ENCODE results near the gene RAB40B. TPM values are rescaled to one million over a fixed set of nuclear protein-coding genes. Genes with fewer than 3 reads are reported as not detected.
A peak's percentile ranks its signal among the peaks of the same experiment; 100 is the strongest.

RAB40B gene
- total RNA-seq, 2 experiments from 2014 or later = 21.4 to 22.1 TPM

DNA sequence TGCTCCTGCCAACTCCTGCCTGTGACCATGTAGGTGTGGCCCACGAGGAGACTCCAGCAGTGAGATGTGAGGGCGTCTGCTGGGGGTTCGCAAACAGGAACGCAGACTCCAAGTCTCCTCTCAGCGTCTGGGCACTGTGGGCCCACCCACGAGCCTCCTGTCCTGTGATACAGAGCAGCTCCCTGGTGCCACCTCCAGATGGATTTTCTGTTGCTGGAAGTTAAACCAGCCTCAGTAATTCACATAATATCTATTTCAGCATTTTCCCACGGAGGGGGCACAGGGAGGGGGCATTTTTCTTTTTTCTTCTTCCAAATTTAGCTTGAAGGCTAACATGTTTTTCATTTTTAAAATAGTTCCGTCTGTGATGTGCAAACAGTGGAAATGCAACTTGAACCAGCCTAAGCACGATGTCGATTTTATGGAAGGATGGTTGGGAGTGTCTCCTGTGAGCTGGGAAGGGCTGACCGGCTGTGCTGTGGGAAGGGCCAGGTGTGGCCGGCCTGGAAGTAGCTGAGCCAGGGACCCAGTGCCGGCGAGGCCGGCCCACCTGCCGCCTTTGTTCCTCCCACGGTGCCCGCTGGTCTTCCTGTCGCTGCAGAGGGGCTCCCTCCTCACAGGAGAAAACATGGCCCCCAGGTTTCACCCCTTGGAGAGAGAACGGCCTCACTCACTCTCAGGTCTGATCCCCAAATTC, 3.9 kb upstream of the RAB40B start:
- Histone ChIP-seq H3K4me3 (ENCODE audit: low read depth, low read length, poor library complexity, severe bottlenecking) (no peak overlapping the region), H3K79me2 (ENCODE audit: insufficient read depth, low read depth, low read length) (no peaks in the 10 kb centered on the region), H3K4me1 (ENCODE audit: insufficient read depth, low read length, poor library complexity, severe bottlenecking) (peaks cover 10% of the 10 kb centered on the region), H3K4me2 (ENCODE audit: low read length) (no peak overlapping the region), H2AFZ (ENCODE audit: low read length) (no peak overlapping the region), H3K9me2 (ENCODE audit: insufficient read depth, low read length) (no peaks in the 10 kb centered on the region), H3K9me3 (ENCODE audit: low read length) (no peaks in the 10 kb centered on the region), H3K36me3 (ENCODE audit: insufficient read depth, low read length) (no peaks in the 10 kb centered on the region), H4K20me1 (ENCODE audit: insufficient read depth, low read length) (no peaks in the 10 kb centered on the region), H3K27ac (ENCODE audit: low read depth, low read length, poor library complexity, severe bottlenecking) (no peak overlapping the region)
- CTCF ChIA-PET (ENCODE audit: unreplicated experiment) = no interaction called here
- intact Hi-C loops (cut with micrococcal nuclease; ENCODE audit: unreplicated experiment) = no loop called here
- TF ChIP-seq, protein P1, sequence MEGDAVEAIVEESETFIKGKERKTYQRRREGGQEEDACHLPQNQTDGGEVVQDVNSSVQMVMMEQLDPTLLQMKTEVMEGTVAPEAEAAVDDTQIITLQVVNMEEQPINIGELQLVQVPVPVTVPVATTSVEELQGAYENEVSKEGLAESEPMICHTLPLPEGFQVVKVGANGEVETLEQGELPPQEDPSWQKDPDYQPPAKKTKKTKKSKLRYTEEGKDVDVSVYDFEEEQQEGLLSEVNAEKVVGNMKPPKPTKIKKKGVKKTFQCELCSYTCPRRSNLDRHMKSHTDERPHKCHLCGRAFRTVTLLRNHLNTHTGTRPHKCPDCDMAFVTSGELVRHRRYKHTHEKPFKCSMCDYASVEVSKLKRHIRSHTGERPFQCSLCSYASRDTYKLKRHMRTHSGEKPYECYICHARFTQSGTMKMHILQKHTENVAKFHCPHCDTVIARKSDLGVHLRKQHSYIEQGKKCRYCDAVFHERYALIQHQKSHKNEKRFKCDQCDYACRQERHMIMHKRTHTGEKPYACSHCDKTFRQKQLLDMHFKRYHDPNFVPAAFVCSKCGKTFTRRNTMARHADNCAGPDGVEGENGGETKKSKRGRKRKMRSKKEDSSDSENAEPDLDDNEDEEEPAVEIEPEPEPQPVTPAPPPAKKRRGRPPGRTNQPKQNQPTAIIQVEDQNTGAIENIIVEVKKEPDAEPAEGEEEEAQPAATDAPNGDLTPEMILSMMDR (conservative IDR thresholded peaks at IDR 0.05; ENCODE audit: low read length) = no peak
- no peak for TF ChIP-seq EZH2phosphoT487 (IDR thresholded peaks at IDR 0.05; ENCODE audit: borderline replicate concordance, low read depth, low read length)
- no peak for DNase-seq (ENCODE audit: low spot score)
- POLR2A ChIA-PET = interaction anchor here (1.2 kb wide), 1 partner anchor 23 kb away, joined by 3 read pairs; no protein-coding TSS in a partner anchor
- no TSS peak for BruUV-seq (replicated peaks)

DNA sequence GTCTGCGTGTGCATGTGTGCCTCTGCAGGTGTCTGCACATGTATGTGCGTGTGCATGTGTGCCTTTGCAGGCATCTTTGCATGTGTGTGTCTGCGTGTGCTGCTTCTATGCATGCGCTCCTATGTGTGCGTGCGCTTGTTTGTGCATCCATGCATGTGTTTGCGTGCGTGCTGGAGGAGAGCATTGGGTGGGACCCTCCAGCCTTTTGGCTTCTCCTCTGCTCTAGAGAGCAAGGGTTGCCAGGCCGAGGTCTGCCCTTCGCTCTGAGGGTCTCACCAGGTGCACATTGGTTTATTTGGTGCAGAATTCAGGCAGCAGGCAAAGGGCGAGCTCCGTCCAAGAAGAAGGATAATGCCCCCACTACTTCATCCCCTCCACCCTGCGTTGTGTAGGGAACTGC, 1.1 kb upstream of the RAB40B start:
- ChIA-PET CTCF (ENCODE audit: unreplicated experiment) (no interaction called here), POLR2A (no interaction called here)
- Histone ChIP-seq H3K27ac (ENCODE audit: low read depth, low read length, poor library complexity, severe bottlenecking) (no peak overlapping the region), H2AFZ (ENCODE audit: low read length) (no peak overlapping the region), H3K9me3 (ENCODE audit: low read length) (peaks cover 11% of the 10 kb centered on the region), H3K9me2 (ENCODE audit: insufficient read depth, low read length) (no peaks in the 10 kb centered on the region), H3K79me2 (ENCODE audit: insufficient read depth, low read depth, low read length) (no peaks in the 10 kb centered on the region), H3K4me3 (ENCODE audit: low read depth, low read length, poor library complexity, severe bottlenecking) (no peak overlapping the region), H3K4me2 (ENCODE audit: low read length) (no peak overlapping the region), H3K36me3 (ENCODE audit: insufficient read depth, low read length) (no peaks in the 10 kb centered on the region; the same call in 1 of the 2 replicates), H3K4me1 (ENCODE audit: insufficient read depth, low read length, poor library complexity, severe bottlenecking) (peaks cover 7% of the 10 kb centered on the region), H4K20me1 (ENCODE audit: insufficient read depth, low read length) (no peaks in the 10 kb centered on the region)
- DNase-seq (ENCODE audit: low spot score) = no peak
- BruUV-seq (replicated peaks) = no TSS peak
- intact Hi-C loops (cut with micrococcal nuclease; ENCODE audit: unreplicated experiment) = no loop called here
- no peak for TF ChIP-seq EZH2phosphoT487 (IDR thresholded peaks at IDR 0.05; ENCODE audit: borderline replicate concordance, low read depth, low read length)
- TF ChIP-seq, protein P1 (conservative IDR thresholded peaks at IDR 0.05; ENCODE audit: low read length) = no peak

DNA sequence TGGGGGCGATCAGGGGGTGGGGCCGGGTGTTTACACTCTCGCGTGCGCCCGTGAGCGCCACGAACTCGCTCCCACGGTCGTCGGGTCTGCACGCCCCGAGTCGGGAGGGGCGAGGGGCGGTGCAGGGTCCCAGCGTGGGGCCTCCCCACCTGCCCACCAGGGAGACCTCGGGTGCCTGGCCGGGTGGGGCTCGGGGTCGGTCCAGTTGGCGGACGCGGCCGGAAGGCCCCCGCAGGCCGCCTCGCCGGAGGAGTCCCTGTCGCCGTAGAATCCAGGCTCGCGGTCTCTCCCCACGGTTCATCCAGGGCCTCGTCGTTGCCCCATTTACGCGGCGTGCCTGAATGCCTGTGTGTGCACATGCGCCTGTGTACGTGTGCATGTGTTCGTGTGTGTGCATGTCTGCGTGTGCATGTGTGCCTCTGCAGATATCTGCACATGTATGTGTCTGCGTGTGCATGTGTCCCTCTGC, 510 bp upstream of the RAB40B start:
- POLR2A ChIA-PET = interaction anchor here (0.7 kb wide), 1 partner anchor 297 kb away, joined by 7 read pairs; no protein-coding TSS in a partner anchor
- Histone ChIP-seq H3K4me1 (ENCODE audit: insufficient read depth, low read length, poor library complexity, severe bottlenecking) (peaks cover 7% of the 10 kb centered on the region), H3K79me2 (ENCODE audit: insufficient read depth, low read depth, low read length) (no peaks in the 10 kb centered on the region), H4K20me1 (ENCODE audit: insufficient read depth, low read length) (no peaks in the 10 kb centered on the region), H3K27ac (ENCODE audit: low read depth, low read length, poor library complexity, severe bottlenecking) (no peak overlapping the region), H2AFZ (ENCODE audit: low read length) (no peak overlapping the region), H3K36me3 (ENCODE audit: insufficient read depth, low read length) (no peaks in the 10 kb centered on the region; the same call in 1 of the 2 replicates), H3K9me3 (ENCODE audit: low read length) (peaks cover 17% of the 10 kb centered on the region), H3K4me3 (ENCODE audit: low read depth, low read length, poor library complexity, severe bottlenecking) (peak overlapping the region; percentile 68), H3K4me2 (ENCODE audit: low read length) (peak overlapping the region; percentile 77), H3K9me2 (ENCODE audit: insufficient read depth, low read length) (no peaks in the 10 kb centered on the region)
- BruUV-seq (replicated peaks) = no TSS peak
- intact Hi-C loops (cut with micrococcal nuclease; ENCODE audit: unreplicated experiment) = loop anchor here (1.0 kb wide), 1 partner anchor 9 kb away; no protein-coding TSS in a partner anchor
- CTCF ChIA-PET (ENCODE audit: unreplicated experiment) = no interaction called here
- TF ChIP-seq, protein P1 (conservative IDR thresholded peaks at IDR 0.05; ENCODE audit: low read length) = no peak
- no peak for DNase-seq (ENCODE audit: low spot score)

Data from OCI-LY7 (cell line).